Measurements from ENCODE around the gene BRDT. TPM values are rescaled to one million over a fixed set of nuclear protein-coding genes. Genes with fewer than 3 reads are reported as not detected.

BRDT gene
- total and polyA plus RNA-seq, 2 experiments from 2014 or later: not detected

- in situ Hi-C loops (cut with MboI): no loop called here
- H3K4me2 ChIP-seq (ENCODE audit: unreplicated experiment): peak overlapping the region; percentile 14
- no peaks in the 10 kb centered on the region for H4K20me1 ChIP-seq (ENCODE audit: insufficient read depth)
- no peaks in the 10 kb centered on the region for H3K27me3 ChIP-seq (replicated peaks; ENCODE audit: insufficient read depth)
- 0 out of 2 replicates have a peak overlapping the region, but pooled peaks have one; percentile 26 for H3K9ac ChIP-seq
- 4 to 5% methylated on average over 2 of the region's 2 CpGs for WGBS, 2 experiments (ENCODE audit: low coverage in 1 of 2, low lambda C conversion rate in 2 of 2, missing lambda C conversion rate in 2 of 2)
- no peak overlapping the region for H3K4me3 ChIP-seq
- H3K9me2 ChIP-seq (ENCODE audit: insufficient read depth): no peaks in the 10 kb centered on the region
- no peaks in the 10 kb centered on the region for H3F3A ChIP-seq (ENCODE audit: insufficient read depth)
- no peaks in the 10 kb centered on the region for H3K36me3 ChIP-seq (ENCODE audit: low read depth)
- peak; percentile 82 for DNase-seq
- H3K4me1 ChIP-seq (ENCODE audit: insufficient read depth): peaks cover 14% of the 10 kb centered on the region
- H3K9me3 ChIP-seq (ENCODE audit: low read depth): no peaks in the 10 kb centered on the region
- peak overlapping the region; percentile 52 for H2AFZ ChIP-seq
- no peak for TF ChIP-seq EZH2phosphoT487 (IDR thresholded peaks at IDR 0.05; ENCODE audit: insufficient read depth, low read depth)
- TF ChIP-seq EZH2 (IDR thresholded peaks at IDR 0.05; ENCODE audit: insufficient read depth, poor library complexity, severe bottlenecking): no peak
- peak overlapping the region; percentile 24; the same call in 1 of the 2 replicates for H3K27ac ChIP-seq
- no peaks in the 10 kb centered on the region for H3K79me2 ChIP-seq (ENCODE audit: insufficient read depth)
These were observed 25.1 kb upstream of the BRDT start for GRCh38 chr1:91924146-91924545.

GRCh38 chr1:91925644-91926435 is 23.4 kb upstream of the BRDT start:
- Histone ChIP-seq H3K27me3 (replicated peaks; ENCODE audit: insufficient read depth) (no peaks in the 10 kb centered on the region), H3K4me3 (no peak overlapping the region), H4K20me1 (ENCODE audit: insufficient read depth) (no peaks in the 10 kb centered on the region), H3F3A (ENCODE audit: insufficient read depth) (no peaks in the 10 kb centered on the region), H2AFZ (no peak overlapping the region), H3K9ac (no peak overlapping the region), H3K79me2 (ENCODE audit: insufficient read depth) (no peaks in the 10 kb centered on the region), H3K4me2 (ENCODE audit: unreplicated experiment) (no peak overlapping the region), H3K27ac (no peak overlapping the region), H3K36me3 (ENCODE audit: low read depth) (no peaks in the 10 kb centered on the region), H3K9me2 (ENCODE audit: insufficient read depth) (no peaks in the 10 kb centered on the region), H3K4me1 (ENCODE audit: insufficient read depth) (peaks cover 14% of the 10 kb centered on the region), H3K9me3 (ENCODE audit: low read depth) (no peaks in the 10 kb centered on the region)
- DNase-seq: peak; percentile 4
- no peak for TF ChIP-seq EZH2 (IDR thresholded peaks at IDR 0.05; ENCODE audit: insufficient read depth, poor library complexity, severe bottlenecking)
- no peak for TF ChIP-seq EZH2phosphoT487 (IDR thresholded peaks at IDR 0.05; ENCODE audit: insufficient read depth, low read depth)
- in situ Hi-C loops (cut with MboI): loop anchor here (5.0 to 25.0 kb wide), 2 partner anchors 409 to 639 kb away; no protein-coding TSS in a partner anchor
- WGBS, 2 experiments (ENCODE audit: low coverage in 1 of 2, low lambda C conversion rate in 2 of 2, missing lambda C conversion rate in 2 of 2): 81 to 85% methylated on average over 4 of the region's 4 CpGs

- Histone ChIP-seq H3F3A (ENCODE audit: insufficient read depth) (no peaks in the 10 kb centered on the region), H3K27ac (no peak overlapping the region), H4K20me1 (ENCODE audit: insufficient read depth) (no peaks in the 10 kb centered on the region), H3K4me1 (ENCODE audit: insufficient read depth) (peaks cover 14% of the 10 kb centered on the region), H3K79me2 (ENCODE audit: insufficient read depth) (no peaks in the 10 kb centered on the region), H3K4me3 (no peak overlapping the region), H3K36me3 (ENCODE audit: low read depth) (no peaks in the 10 kb centered on the region), H3K4me2 (ENCODE audit: unreplicated experiment) (no peak overlapping the region), H3K9me3 (ENCODE audit: low read depth) (no peaks in the 10 kb centered on the region), H2AFZ (no peak overlapping the region), H3K9me2 (ENCODE audit: insufficient read depth) (no peaks in the 10 kb centered on the region), H3K9ac (no peak overlapping the region), H3K27me3 (replicated peaks; ENCODE audit: insufficient read depth) (no peaks in the 10 kb centered on the region)
- WGBS, 2 experiments (ENCODE audit: low coverage in 1 of 2, low lambda C conversion rate in 2 of 2, missing lambda C conversion rate in 2 of 2): 94 to 95% methylated on average over 2 of the region's 2 CpGs
- TF ChIP-seq EZH2 (IDR thresholded peaks at IDR 0.05; ENCODE audit: insufficient read depth, poor library complexity, severe bottlenecking) (no peak), EZH2phosphoT487 (IDR thresholded peaks at IDR 0.05; ENCODE audit: insufficient read depth, low read depth) (no peak)
- in situ Hi-C loops (cut with MboI): loop anchor here (5.0 to 25.0 kb wide), 2 partner anchors 411 to 641 kb away; no protein-coding TSS in a partner anchor
- DNase-seq: no peak
These were observed 21.2 kb upstream of the BRDT start for GRCh38 chr1:91928026-91928425.

- in situ Hi-C loops (cut with MboI): loop anchor here (5.0 to 25.0 kb wide), 2 partner anchors 412 to 642 kb away; no protein-coding TSS in a partner anchor
- Histone ChIP-seq H3K9ac (no peak overlapping the region), H3K27ac (no peak overlapping the region), H2AFZ (peak overlapping the region; percentile 50), H3K4me2 (ENCODE audit: unreplicated experiment) (no peak overlapping the region), H3K27me3 (replicated peaks; ENCODE audit: insufficient read depth) (no peaks in the 10 kb centered on the region), H4K20me1 (ENCODE audit: insufficient read depth) (no peaks in the 10 kb centered on the region), H3K79me2 (ENCODE audit: insufficient read depth) (no peaks in the 10 kb centered on the region), H3K4me3 (no peak overlapping the region), H3K4me1 (ENCODE audit: insufficient read depth) (peaks cover 8% of the 10 kb centered on the region), H3F3A (ENCODE audit: insufficient read depth) (no peaks in the 10 kb centered on the region), H3K36me3 (ENCODE audit: low read depth) (no peaks in the 10 kb centered on the region), H3K9me2 (ENCODE audit: insufficient read depth) (no peaks in the 10 kb centered on the region), H3K9me3 (ENCODE audit: low read depth) (no peaks in the 10 kb centered on the region)
- no peak for TF ChIP-seq EZH2 (IDR thresholded peaks at IDR 0.05; ENCODE audit: insufficient read depth, poor library complexity, severe bottlenecking)
- TF ChIP-seq EZH2phosphoT487 (IDR thresholded peaks at IDR 0.05; ENCODE audit: insufficient read depth, low read depth): no peak
- 10 to 11% methylated on average over 2 of the region's 2 CpGs for WGBS, 2 experiments (ENCODE audit: low coverage in 1 of 2, low lambda C conversion rate in 2 of 2, missing lambda C conversion rate in 2 of 2)
- DNase-seq: peak; percentile 6
These were observed 20.0 kb upstream of the BRDT start for GRCh38 chr1:91929250-91929649.
